GM12878 (cell line): ENCODE data around the gene TMEM89. TPM values are rescaled to one million over a fixed set of nuclear protein-coding genes. Genes with fewer than 3 reads are reported as not detected.

ENCODE experiments used
- BCLAF1 ChIP-seq: fragments of 450-650 bp; IDR thresholded peaks from 2 replicates; pipeline ENCODE4 v1.6.1; 2017; ENCODE audit warnings: antibody characterized with exemption, mild to moderate bottlenecking, moderate library complexity
- CHD1 ChIP-seq: IDR thresholded peaks from 2 replicates; pipeline ENCODE4 v1.6.1; 2012; ENCODE audit warnings: low read depth, low read length, improper control_type of control experiment
- GATAD2B ChIP-seq: fragments of 450-650 bp; conservative IDR thresholded peaks from 2 replicates; pipeline ENCODE4 v1.6.1; 2017; ENCODE audit warnings: low read depth, mild to moderate bottlenecking, moderate library complexity
- IKZF1 ChIP-seq: fragments of 450-650 bp; conservative IDR thresholded peaks from 2 replicates; pipeline ENCODE4 v1.6.1; 2017; ENCODE audit warnings: antibody characterized with exemption, mild to moderate bottlenecking
- IRF4 ChIP-seq: IDR thresholded peaks from 2 replicates; pipeline ENCODE4 v1.6.1; 2011; ENCODE audit warnings: low read depth, low read length
- LARP7 ChIP-seq: fragments of 450-650 bp; IDR thresholded peaks from 2 replicates; pipeline ENCODE4 v1.6.1; 2017; ENCODE audit warnings: mild to moderate bottlenecking
- MEF2B ChIP-seq: fragments of 450-650 bp; IDR thresholded peaks from 2 replicates; pipeline ENCODE4 v1.6.1; 2018; ENCODE audit warnings: mild to moderate bottlenecking, moderate library complexity; ENCODE audit not compliant: partially characterized antibody, poor library complexity, severe bottlenecking
- NBN ChIP-seq: fragments of 450-650 bp; IDR thresholded peaks from 2 replicates; pipeline ENCODE4 v1.6.1; 2016
- NFYB ChIP-seq: IDR thresholded peaks from 2 replicates; pipeline ENCODE4 v1.6.1; 2011; ENCODE audit warnings: low read depth, mild to moderate bottlenecking, low read length, improper control_type of control experiment, moderate library complexity; ENCODE audit not compliant: insufficient read depth
- NR2F1 ChIP-seq: fragments of 450-650 bp; conservative IDR thresholded peaks from 2 replicates; pipeline ENCODE4 v1.6.1; 2017; ENCODE audit warnings: mild to moderate bottlenecking
- POLR2AphosphoS5 ChIP-seq: IDR thresholded peaks from 2 replicates; pipeline ENCODE4 v1.6.1; 2011; ENCODE audit warnings: mild to moderate bottlenecking, low read length, inconsistent platforms
- RFX5 ChIP-seq: IDR thresholded peaks from 2 replicates; pipeline ENCODE4 v1.6.1; 2011; ENCODE audit warnings: low read depth, low read length, improper control_type of control experiment
- TCF12 ChIP-seq: IDR thresholded peaks from 2 replicates; pipeline ENCODE4 v1.6.1; 2011; ENCODE audit warnings: low read depth, mild to moderate bottlenecking, low read length
- polyA plus RNA-seq, 11 experiments: library from polyadenylated mRNA; depleted of rRNA in 4 of 11; unstranded in 6 of 11; stranded (reverse) in 5 of 11; fragments of >200 nt; fragmentation: Nextera tagmentation in 4 of 11; fragmentation: Illumina TruSeq in 1 of 11; extraction: Ambion mirVana in 4 of 11; extraction: Trizol in 1 of 11; gene quantifications; 1 replicate in 1 of 11; 2 replicates in 10 of 11; pipeline versions ENCODE4 v1.2.1 to v1.2.3, GENCODE V29; 2011 to 2016; ENCODE audit warnings: inconsistent platforms in 2 of 11, missing spikeins in 2 of 11, low read depth in 1 of 11
- total RNA-seq, 4 experiments: library from RNA; depleted of rRNA in 3 of 4; stranded (reverse); fragments of >200 nt in 3 of 4; fragmentation: Illumina TruSeq in 1 of 4; extraction: Trizol in 1 of 4; gene quantifications; 2 replicates each; pipeline versions ENCODE4 v1.2.1 to v1.2.3, GENCODE V29; 2013 to 2021

The TMEM89 gene
- total and polyA plus RNA-seq, 10 of the 15 experiments (the other 5 are each of a cell fraction or from before 2014, with no cell fraction given), result not detected

DNA sequence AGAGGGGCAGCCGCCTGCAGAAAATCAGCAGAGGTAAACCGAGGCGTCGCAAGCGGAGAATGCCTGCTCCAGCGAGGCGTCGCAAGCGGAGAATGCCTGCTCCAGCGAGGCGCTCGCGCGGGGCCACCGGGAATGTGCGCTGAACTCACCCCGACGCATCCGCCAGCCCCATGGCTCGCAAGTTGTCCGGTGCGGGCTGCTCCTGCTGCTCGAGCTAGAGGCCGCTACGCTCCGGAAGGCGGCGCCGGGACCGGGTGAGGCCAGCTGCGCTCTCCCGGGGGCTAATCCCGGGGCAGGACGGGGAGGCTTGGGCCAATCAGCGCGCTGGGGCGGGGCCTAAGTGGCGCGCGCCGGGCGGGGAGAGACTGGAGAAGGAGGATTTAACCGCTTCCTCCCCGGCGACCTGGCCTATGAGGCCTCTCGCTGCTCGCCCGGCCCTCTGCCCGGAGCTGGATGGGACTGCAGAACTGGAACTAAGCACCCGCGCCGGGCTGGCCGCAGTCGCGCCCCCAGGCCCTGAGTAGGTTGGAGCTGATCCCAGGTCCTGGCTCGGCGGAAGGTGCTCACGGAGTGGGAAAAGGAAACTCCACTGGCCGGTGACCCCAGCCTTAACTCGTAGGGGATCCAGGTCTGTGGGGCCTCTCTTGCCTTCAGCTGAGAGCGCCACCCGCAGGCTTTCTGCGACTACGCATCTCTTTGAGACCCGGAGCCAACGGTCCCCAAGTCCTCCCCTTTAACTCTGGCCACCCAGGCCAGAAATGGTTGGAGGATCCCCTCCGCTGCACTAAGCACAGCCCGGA, 13.9 kb upstream of the TMEM89 start, which contains the start of gene SLC26A6 (continued):
- no peak for TF ChIP-seq BCLAF1
- TF ChIP-seq IKZF1, result peak; percentile 68
- TF ChIP-seq GATAD2B, result peak; percentile 70; the same call in 1 of the 2 replicates
- TF ChIP-seq LARP7, result peak; percentile 87
- 0 out of 2 replicates have a peak, but pooled peaks have one; percentile 27 for TF ChIP-seq IRF4
- TF ChIP-seq RFX5, result 0 out of 2 replicates have a peak, but pooled peaks have one; percentile 28
- peak; percentile 65; the same call in 1 of the 2 replicates for TF ChIP-seq POLR2AphosphoS5
- peak; percentile 82 for TF ChIP-seq NR2F1
- TF ChIP-seq TCF12, result peak; percentile 67; the same call in 1 of the 2 replicates
- peak; percentile 77 for TF ChIP-seq NBN
- peak; percentile 96 for TF ChIP-seq NFYB
- no peak for TF ChIP-seq MEF2B
- no peak for TF ChIP-seq CHD1
